ENCODE measurements around the gene RASAL3. TPM values are rescaled to one million over a fixed set of nuclear protein-coding genes. Genes with fewer than 3 reads are reported as not detected.
A peak's percentile ranks its signal among the peaks of the same experiment; 100 is the strongest.

Gene RASAL3
- total and polyA plus RNA-seq, 4 donors, result 0.76 to 1.5 (median 1.1) TPM

- Histone ChIP-seq H3K4me1 (ENCODE audit: control insufficient read depth in 4 of 4, insufficient read depth in 4 of 4, low read length in 3 of 4) (peaks cover 2 to 9% (median 6%) of the 10 kb centered on the region in 4 donors), H3K36me3 (ENCODE audit: control insufficient read depth in 4 of 4, insufficient read depth in 3 of 4, low read depth in 1 of 4, low read length in 3 of 4) (no peaks in the 10 kb centered on the region), H3K4me3 (ENCODE audit: low read depth in 1 of 3, low read length in 3 of 3) (peak overlapping the region; percentile 44 to 74 (median 57)), H3K27ac (ENCODE audit: low read depth in 1 of 2, low read length in 2 of 2) (peak overlapping the region; percentile 95 to 98), H3K9ac (ENCODE audit: low read depth in 1 of 2, low read length in 2 of 2) (peak overlapping the region; percentile 50 to 98), H3K27me3 (ENCODE audit: control insufficient read depth in 4 of 4, insufficient read depth in 4 of 4, low read length in 3 of 4) (no peaks in the 10 kb centered on the region), H3K9me3 (ENCODE audit: control insufficient read depth in 4 of 4, low read length in 3 of 4) (no peaks in the 10 kb centered on the region)
- TF ChIP-seq SP1 (IDR thresholded peaks at IDR 0.05), result peak; percentile 85
- no peak for TF ChIP-seq JUND (IDR thresholded peaks at IDR 0.05)
- 32% methylated on average over 6 of the region's 6 CpGs for WGBS
- no peak for DNase-seq (ENCODE audit: low spot score)
Observed at GRCh38 chr19:15498910-15499309, 34.6 kb upstream of the RASAL3 start.

- H3K27ac ChIP-seq (ENCODE audit: low read depth in 1 of 2, low read length in 2 of 2), result peak overlapping the region; percentile 95 to 98
- no peak for DNase-seq (ENCODE audit: low spot score)
- WGBS, result 28% methylated on average over 10 of the region's 10 CpGs
- peak overlapping the region; percentile 44 to 74 (median 57) for H3K4me3 ChIP-seq (ENCODE audit: low read depth in 1 of 3, low read length in 3 of 3)
- H3K9me3 ChIP-seq (ENCODE audit: control insufficient read depth in 4 of 4, low read length in 3 of 4), result no peaks in the 10 kb centered on the region
- peak in 1 of 2 donors; percentile 50 for TF ChIP-seq RXRA (IDR thresholded peaks at IDR 0.05)
- no peak for TF ChIP-seq EGR1 (IDR thresholded peaks at IDR 0.05; ENCODE audit: low read depth in 2 of 2)
- peak; percentile 19 to 49 for TF ChIP-seq HNF4A (conservative IDR thresholded peaks at IDR 0.05)
- no peak for TF ChIP-seq FOXA1 (IDR thresholded peaks at IDR 0.05)
- peak in 1 of 2 donors; percentile 15 for TF ChIP-seq RAD21 (IDR thresholded peaks at IDR 0.05)
- no peak for TF ChIP-seq GABPA (IDR thresholded peaks at IDR 0.05 in 1 of 2, conservative IDR thresholded peaks at IDR 0.05 in 1 of 2)
- TF ChIP-seq YY1 (IDR thresholded peaks at IDR 0.05), result peak; percentile 88
- no peak for TF ChIP-seq ZBTB33 (IDR thresholded peaks at IDR 0.05)
- TF ChIP-seq FOXA2 (IDR thresholded peaks at IDR 0.05), result no peak
- TF ChIP-seq TAF1 (conservative IDR thresholded peaks at IDR 0.05), result peak; percentile 57
- peak; percentile 8 for TF ChIP-seq REST (IDR thresholded peaks at IDR 0.05)
- no peak for TF ChIP-seq HNF4G (IDR thresholded peaks at IDR 0.05)
- TF ChIP-seq ATF3 (IDR thresholded peaks at IDR 0.05), result no peak
- no peak for TF ChIP-seq JUND (IDR thresholded peaks at IDR 0.05)
- no peak for TF ChIP-seq NR2F2 (IDR thresholded peaks at IDR 0.05)
- peak; percentile 42 for TF ChIP-seq MAX (IDR thresholded peaks at IDR 0.05)
- peak; percentile 43 for TF ChIP-seq SP1 (IDR thresholded peaks at IDR 0.05)
- peaks cover 2 to 9% (median 5%) of the 10 kb centered on the region in 4 donors for H3K4me1 ChIP-seq (ENCODE audit: control insufficient read depth in 4 of 4, insufficient read depth in 4 of 4, low read length in 3 of 4)
- H3K27me3 ChIP-seq (ENCODE audit: control insufficient read depth in 4 of 4, insufficient read depth in 4 of 4, low read length in 3 of 4), result no peaks in the 10 kb centered on the region
- no peaks in the 10 kb centered on the region for H3K36me3 ChIP-seq (ENCODE audit: control insufficient read depth in 4 of 4, insufficient read depth in 3 of 4, low read depth in 1 of 4, low read length in 3 of 4)
- peak overlapping the region; percentile 50 to 98 for H3K9ac ChIP-seq (ENCODE audit: low read depth in 1 of 2, low read length in 2 of 2)
Observed at GRCh38 chr19:15498156-15498858, 34.0 kb upstream of the RASAL3 start.
